Measurements from ENCODE around the gene ZC3H8. TPM values are rescaled to one million over a fixed set of nuclear protein-coding genes. Genes with fewer than 3 reads are reported as not detected.
"Not testable (repeated sequence)": the region's sequence is repeated elsewhere in the genome, so short reads cannot be mapped to it uniquely, and the experiment has no call there.

ZC3H8 gene
- 7.3 and 10.2 TPM in 2 replicates for total RNA-seq (2014; rRNA removed; shearing (Covaris generic))

DNA sequence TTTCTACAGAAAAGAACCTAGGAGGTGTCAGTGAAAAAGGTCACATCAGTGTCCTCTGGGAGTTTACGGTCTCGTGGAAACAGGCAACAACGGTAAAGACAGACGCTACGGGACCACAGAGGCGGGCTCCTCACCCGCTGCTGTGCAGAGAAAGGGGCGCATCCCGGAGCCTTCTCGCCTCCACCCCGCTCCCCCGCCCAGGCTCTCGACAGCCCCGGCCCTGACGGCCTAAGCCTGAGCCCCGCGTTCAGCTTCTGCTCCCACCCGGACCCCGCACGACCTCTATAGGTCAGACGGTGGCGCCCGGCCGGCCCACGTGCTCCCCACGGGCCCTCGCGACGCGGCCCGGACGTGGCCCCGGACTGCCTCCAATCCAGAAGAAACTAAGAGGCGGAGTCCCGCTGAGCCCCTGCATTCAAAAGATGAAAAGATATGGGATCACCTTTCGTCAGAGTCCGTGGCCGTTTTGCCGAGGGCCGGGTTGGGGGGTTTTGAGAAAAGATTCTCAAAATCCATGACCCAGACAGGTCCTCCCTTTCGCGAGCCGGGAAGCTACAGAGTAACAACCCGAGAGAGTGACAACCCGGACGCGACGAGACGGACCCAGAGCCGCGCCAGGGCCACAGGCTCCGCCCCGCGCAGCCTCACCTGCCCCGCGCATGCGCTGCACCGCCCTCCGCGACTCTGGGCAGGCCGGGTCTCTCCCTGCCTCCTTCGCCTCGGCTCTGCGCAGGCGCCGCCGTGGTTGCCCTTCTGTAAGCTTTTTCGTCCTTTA is at the start of gene ZC3H8:
Gene ZC3H8, minus strand, starts transcription at position 577 of the 775 bp plus-strand sequence. Its CDS starts 61 bp downstream, at position 516.
- DNase-seq (ENCODE audit: low read depth) = peak; percentile 95

DNA sequence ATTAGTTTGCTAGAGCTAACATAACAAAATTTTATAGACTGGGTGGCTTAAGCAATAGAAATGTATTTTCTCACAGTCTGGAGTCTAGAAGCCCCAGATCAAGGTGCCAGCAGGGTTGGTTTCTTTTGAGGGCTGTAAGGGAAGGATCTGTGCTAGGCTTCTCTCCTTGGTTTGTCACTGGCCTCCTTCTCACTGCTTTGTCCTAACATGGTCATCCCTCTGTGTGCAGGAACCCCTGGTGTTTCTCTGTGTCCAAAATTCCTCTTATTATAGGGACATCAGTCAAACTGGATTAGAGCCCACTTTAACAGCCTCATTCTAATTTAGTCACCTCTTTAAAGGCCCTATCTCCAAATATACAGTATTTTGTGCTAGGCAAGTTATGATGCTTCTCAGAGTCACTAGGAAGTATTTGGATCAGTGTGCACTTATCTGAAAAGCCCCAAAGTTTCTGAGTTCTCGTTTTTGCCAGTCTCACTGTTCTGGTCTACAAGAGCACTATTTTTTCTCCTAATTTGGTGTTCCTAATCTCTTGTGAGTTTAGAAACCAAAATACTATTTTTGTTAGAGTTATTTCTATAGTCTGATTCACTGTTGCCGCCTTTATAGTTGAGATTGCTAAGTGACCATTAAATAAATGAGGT is 49.6 kb upstream of the ZC3H8 start:
- DNase-seq (ENCODE audit: low read depth) = no peak

DNA sequence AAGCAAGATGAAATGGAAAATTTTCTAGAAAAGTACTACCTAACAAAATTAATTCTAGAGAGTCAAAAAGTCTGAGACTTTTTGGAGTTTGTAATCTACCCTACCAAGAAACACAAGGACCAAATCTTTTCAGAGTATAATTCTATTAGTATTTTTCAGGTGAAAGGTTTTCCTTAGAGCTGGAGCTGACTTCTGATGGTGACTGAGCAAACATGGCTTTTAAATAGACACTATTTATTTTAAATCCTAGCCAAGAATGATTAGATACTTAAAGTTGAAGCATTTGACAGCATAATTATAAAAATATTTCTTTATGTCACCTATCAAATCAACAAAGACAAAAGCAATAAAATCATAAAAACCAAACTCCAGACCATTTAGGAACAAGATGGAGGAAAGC is 47.1 kb upstream of the ZC3H8 start:
- DNase-seq (ENCODE audit: low read depth) = no peak

DNA sequence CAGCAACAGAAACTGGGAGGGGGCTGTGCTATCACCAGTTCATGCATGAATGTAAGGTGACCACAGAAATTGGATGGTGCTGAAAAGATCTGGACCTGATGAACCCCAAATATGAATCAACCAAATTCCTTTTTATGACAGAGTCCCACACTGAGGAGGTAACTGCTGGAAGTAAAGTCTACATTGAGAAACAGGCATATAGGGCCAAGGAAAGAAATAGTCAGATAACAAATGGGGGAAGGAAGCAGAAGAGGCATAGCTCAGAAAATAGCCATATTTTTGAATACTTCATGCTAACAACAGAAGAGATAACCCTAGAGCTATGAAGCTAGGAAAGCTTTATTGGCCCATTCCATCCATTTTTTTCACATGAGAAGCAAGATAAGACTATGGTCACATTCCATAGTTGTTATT is 46.3 kb upstream of the ZC3H8 start:
- DNase-seq (ENCODE audit: low read depth) = peak; percentile 65

DNA sequence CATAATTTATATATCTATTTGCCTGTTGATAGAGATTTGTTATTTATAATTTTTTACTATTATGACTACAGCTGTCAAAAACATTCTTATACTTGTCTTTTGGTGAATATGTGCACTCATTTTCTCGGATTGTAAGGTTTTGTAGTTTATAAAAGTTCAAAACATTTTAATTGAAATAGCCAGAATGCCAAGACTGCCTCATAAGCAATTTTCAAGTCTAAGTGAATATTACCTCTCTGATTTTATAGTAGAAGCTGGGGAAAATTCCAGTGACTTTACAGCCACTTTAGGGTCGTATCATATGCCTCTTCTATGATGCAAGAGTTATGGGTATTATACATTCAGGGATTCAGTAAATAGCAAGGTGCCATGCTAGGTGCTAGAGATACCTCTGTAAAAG is 41.6 kb upstream of the ZC3H8 start:
- no peak for DNase-seq (ENCODE audit: low read depth)

DNA sequence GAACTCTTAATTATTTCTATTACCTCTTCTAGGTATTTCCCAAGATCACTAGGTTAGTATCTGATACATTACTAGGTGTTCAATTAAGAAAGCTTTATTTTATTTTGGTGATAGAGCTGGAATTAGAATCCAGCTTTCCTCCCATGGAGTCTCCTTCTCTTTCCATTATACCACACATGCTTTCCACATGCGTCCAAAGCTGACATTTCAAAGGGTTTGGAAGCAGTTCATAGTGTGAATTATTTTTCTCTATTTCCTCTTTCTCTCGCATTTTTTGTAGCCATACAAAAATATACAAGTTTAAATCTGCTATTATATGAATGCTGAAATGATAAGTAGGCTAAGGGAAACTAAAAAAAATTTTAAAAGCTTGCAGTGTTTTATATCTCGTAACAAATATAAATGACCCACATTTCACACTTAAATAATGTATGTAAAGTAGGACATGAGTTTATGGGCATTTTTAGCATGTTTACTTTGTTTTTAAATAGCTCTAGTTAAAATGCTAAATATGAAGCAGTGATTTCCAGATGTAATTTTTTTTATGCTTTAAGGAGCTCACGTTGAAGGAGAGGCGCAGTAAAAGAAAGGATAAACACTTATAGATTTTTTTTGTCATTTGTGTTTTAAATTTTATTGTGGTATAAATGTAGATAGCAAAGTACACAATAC is 40.7 kb upstream of the ZC3H8 start:
- no peak for DNase-seq (ENCODE audit: low read depth)

DNA sequence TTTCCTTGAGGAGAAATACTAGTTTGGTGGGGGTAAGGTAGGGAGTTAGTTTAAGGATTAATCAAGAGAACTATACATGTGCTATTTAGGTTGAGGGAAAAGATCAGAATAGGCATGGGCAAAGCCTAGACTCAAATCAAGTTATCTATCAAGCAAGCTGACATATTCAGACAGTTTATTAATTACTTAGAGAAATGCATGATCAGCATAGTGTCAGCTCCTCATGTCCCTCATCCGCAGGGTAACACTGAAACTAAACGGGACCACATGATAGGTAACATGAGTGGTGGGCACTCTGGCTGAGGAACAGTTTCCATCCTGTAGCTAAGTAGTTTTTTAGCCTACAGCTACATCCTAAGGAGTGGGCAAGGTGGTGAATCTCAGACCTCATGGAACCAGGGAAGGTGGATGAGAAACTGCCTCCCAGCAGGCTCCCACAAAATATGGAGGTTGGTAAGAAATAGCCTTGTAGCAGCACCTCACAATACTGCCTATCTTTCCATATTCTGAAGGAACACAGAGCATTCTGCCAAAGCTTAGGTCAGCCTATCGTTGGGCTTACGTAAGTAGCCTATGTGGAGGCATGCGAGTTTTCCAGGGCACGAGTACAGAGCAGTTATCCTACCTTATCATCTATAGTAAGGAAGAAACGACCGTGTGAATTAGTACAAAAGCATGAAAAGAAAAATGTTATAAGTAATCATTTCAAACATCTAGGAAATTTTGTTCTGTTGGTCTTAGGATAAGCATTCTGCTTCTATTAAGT is 39.0 kb upstream of the ZC3H8 start:
- DNase-seq (ENCODE audit: low read depth) = no peak

DNA sequence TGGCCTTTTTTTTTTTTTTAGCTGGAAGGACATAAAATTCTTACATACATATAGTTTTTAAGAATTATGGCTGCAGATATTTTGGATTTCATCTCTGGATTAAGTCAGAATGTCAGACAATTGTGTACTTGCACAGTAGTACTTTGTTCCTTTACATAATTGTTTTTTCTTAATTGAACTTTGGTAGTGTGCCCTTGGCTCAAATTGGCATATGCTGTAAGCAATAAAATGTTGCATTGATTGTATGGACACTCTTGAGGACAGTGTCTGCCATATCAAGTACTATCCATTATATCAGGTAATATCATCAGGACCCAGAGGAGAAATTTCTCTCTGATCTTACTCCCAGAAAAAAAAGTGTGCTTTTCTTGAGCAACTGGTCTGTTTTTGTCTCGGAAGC is 35.8 kb upstream of the ZC3H8 start:
- no peak for DNase-seq (ENCODE audit: low read depth)

DNA sequence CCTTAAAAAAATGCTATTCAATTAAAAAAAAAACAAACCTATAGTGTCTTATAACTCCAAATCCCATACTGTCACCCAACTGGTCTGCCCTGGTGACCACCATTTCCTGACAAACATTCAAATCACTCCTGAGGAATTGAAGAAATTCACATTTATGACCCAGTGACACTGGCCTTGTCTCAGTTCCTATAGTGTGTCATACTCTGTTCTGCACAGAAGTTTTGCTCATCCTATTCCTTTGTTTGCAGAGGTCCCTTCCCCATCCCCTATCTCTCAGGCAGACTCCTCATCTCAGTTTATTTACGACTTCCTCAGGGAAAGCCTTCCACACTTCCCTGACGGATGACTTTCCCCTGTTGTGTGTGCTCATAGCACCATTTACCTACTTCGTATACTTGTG is 35.2 kb upstream of the ZC3H8 start:
- DNase-seq (ENCODE audit: low read depth) = no peak

DNA sequence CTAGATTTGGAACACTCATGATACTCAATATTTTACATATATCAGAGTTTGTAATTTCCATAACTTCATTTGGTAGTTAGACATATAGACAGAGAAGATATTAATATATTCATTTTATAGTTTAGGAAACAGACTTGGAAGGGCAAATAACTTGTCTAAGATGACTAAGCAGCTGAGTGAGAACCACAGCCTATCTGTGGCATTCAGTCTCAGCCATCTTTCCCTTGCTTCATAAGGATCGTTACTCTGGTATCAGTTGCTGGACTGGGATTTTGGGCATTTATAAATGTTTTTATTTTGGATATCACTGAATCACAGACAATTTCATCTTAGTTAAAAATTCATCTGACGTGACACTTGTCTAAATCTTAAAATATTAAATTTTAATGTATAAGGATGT is 28.7 kb upstream of the ZC3H8 start:
- DNase-seq (ENCODE audit: low read depth) = not testable (repeated sequence)

DNA sequence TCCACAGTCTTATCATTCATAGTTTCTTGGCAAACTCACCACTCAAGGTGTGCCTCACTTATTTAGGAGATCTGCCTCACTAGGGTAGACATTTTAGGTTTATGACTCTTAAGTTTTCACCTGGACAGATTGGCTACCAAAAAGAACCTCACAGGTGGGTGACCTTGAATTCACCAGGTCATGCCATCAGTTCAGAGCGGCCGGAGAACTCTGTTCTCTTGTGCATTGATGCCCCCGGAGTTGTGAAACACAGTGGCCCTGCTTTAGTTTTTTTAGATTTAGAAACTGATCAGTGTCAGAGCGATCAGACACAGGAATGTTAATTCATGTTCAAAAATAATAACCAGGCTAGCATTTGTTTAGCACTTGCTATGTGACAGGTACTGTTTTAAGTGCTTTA is 27.2 kb upstream of the ZC3H8 start:
- not testable (repeated sequence) for DNase-seq (ENCODE audit: low read depth)

DNA sequence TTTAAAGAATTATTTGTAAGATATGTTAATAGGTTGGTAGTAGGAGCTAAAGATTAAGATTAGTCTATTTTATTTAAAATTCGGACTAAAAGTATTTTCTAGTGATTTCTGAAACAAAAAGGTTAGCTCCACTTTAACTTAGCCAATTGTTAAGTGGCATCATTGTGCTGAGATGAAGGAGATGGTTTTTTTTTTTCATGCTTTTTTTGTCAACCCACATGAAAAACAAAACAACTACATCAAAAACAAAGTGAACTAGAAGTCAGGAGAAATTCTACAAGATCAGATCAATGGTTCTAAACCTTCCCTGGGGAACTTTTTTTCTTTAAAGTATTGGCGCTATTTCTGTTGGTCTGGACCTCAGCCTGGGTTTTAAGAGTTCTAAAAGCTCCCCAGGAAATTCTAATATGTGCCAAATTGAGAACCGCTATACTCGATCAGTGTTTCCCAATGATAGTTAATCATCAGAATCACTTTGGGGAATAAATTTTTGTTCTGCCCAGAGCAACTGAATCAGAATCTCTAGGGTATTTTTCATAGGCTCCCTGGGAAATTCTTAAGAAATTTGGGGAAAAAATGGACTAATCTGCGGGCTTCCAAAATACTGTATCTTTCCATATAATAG is 22.9 kb upstream of the ZC3H8 start:
- DNase-seq (ENCODE audit: low read depth) = no peak

DNA sequence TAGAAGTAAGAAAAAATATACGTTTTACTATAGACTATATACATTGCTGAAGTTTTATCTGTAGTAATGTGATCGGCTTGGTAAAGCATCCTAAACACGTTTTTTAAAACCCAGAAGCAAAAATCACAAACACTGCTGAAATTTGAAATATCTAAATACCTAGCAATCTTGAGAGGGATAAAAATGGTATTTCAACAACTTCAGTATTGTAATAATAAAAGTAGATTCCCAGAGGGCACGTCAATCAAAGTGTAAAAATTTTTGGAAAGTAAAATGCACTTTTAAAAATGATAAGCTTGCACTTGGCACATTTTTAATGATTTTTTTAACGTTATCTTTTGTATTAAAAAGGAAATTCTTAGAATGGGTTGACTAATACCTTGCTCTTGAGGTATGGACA is 22.1 kb upstream of the ZC3H8 start:
- no peak for DNase-seq (ENCODE audit: low read depth)

DNA sequence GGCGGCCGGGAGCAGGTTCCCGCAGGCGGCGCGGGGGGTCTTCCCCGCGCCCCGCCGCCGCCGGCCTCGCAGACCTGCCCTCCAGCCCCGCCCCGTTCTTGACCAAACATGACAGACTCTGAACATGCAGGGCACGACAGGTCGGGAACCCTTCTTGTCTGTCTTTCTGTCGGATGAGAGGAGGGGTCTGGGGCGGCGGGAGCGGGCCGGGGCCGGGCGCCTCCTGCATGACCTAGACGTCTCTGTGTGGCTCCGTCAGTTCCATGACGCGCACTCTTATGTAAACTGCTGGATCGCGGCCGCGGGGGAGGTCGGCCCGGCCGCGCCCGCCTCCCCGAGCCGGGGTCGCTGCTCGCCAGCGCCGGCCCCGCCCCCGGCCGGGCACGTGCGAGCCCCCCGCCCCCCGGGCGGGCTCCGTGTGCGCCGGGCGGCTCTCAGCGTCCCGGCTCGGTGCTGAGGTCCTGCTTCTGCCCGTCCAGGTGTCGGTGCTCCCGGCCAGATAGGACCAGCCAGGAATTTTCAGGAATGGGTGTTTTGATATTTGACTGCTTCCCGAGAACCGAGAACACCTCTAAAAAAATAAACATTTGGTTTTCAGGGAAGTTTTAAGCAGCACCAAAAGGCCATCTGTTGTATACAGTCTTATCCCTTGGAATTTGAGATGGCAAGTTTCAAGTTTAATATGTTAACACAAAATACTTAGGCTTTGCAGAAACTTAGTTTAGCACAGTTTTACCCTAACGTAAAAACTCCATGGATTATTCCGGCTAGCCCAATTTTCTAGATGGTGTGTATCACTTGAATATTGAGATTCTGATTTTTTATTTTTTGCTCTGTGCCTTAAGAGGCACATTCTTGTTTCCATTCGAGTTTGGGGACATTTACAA is 21.3 kb upstream of the ZC3H8 start:
- DNase-seq (ENCODE audit: low read depth) = peak; percentile 88

DNA sequence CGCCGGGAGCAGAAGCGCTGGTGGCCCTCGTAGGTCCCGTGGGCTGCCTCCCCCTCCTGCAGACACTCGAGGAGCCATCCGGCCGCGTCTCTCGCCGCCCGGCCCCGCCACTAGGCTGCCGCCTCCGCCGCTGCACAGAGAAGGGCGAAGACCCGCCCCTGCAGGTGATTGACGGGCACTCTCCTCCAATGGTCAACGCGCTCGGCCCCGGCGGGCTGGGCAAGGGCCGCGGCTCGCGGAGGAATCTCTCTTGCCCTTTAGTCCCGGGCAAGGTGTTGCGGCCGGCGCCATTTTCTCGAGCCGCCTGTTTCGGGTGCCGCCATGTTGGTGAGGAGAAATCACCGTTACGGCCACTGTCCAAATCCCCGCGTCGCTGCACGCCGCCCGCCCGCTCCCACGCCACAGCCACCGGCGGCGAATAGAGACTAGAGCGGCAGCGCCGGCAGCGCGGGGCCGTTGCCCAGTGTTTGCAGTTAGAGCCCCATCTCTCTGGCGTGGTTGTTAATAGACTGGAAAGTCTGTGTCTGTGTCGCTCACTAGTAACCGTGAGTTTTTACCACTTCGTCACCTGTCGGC is 20.6 kb upstream of the ZC3H8 start, which contains the start of gene ZC3H6:
Gene ZC3H6, plus strand, starts transcription at position 287 of the 576 bp plus-strand sequence. CDS start 398 bp downstream, outside the sequence.
- DNase-seq (ENCODE audit: low read depth) = peak; percentile 97

DNA sequence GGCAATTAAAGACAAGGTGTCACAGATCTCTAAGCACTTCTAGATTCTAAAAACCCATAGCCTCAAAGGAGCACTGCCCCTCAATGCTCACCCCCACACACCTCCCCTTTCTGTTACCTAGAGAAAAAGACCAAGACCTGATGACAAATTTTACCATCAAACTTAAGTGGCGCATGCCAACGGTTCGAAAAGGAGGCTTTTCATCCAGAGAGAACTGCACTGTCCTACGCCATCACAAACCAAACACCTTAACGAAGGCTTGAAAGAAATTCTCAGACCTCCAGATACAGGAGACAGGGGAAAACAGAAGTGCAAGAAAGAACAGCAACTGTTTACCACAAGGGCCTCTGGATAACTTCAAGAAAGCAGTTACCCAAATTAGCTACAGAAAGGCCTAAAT is 18.5 kb upstream of the ZC3H8 start:
- DNase-seq (ENCODE audit: low read depth) = no peak

DNA sequence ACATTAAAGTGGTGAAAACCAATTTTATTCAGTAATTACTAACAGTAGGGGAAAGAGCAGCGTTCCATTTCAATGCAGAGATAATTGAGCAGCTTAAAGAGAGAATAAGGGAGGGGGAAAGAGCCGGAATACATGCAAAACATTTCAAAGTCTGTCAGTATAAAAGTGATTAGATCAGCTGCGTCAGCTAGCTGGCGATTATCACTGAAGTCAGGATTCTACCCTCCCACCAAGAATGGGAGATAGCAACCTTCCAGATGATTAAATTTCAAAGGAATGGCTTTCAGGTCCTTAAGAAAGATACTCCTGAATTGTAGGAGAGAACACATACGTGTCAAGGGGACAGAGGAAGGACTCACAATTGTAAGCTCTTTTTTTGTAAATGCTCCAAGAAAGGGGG is 17.8 kb upstream of the ZC3H8 start:
- no peak for DNase-seq (ENCODE audit: low read depth)

DNA sequence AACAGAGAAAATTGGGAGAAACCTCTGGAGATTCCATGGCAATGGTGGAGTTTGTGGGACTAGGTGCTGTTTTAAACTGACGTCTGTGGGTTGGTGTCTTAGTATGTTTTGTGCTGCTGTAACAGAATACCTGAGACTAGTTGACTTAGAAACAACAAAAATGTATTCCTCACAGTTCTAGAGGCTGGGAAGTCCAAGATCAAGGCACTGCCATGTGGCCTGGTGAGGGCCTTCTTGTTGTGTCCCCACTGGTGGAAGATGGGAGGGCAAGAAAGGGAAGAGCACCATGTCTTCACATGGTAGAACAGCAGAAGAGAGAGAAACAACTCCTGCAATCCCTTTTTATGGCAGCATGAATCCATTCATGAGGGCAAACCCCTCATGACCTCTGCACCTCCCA is 13.7 kb upstream of the ZC3H8 start:
- no peak for DNase-seq (ENCODE audit: low read depth)

DNA sequence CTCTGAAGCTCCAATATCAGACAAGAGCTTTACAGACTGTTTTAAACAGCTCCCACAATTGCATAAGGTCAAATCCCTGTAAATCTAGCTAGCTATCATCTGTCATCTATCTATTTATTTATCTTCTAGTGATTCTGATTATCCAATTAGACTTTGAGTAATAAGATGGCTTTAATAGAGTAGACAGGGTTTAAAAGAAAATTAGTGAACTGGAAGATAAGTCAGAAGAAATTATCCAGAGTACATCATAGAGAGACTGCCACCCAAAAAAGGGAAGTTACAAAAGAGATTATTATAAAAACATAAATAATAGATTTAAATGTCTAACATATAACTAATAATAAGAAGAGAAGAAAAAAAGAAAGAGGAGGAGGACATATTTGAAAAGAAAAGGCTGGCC is 8.0 kb upstream of the ZC3H8 start:
- no peak for DNase-seq (ENCODE audit: low read depth)

DNA sequence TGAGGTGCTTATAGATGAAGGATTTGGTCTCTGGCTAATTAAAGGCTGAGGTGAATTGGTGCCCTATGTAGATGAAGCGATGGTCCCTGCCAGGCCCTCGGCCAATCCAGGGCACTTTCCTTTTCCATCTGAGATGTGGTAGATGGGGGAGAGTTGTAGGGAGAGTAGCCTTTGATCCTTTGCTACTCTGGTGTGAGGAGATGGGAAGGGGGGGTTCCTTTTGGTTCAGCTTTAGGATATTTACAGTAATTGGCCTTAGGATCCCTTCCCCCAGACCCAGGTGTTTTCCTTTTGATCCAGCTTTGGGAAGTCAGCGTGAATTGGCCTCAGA is 5.4 kb upstream of the ZC3H8 start:
- DNase-seq (ENCODE audit: low read depth) = no peak
